Stomach smooth muscle (tissue), 2 donors: ENCODE measurements around the gene HDAC4.
A peak's percentile ranks its signal among the peaks of the same experiment; 100 is the strongest.

Experiments
- H3K27ac ChIP-seq: one replicate; pipeline ENCODE4 v1.7.0; 2013; ENCODE audit warnings: mild to moderate bottlenecking, low read length, inconsistent platforms
- H3K27me3 ChIP-seq, 2 donors: one replicate each; pipeline ENCODE4 v1.7.0; 2013; ENCODE audit warnings: low read length in 2 of 2; ENCODE audit not compliant: insufficient read depth in 2 of 2, control insufficient read depth in 1 of 2
- H3K36me3 ChIP-seq, 2 donors: one replicate each; pipeline ENCODE4 v1.7.0; 2013; ENCODE audit warnings: low read length in 2 of 2; ENCODE audit not compliant: control insufficient read depth in 2 of 2, insufficient read depth in 2 of 2
- H3K4me1 ChIP-seq: one replicate; pipeline ENCODE4 v1.7.0; 2013; ENCODE audit warnings: low read length; ENCODE audit not compliant: control insufficient read depth, insufficient read depth
- H3K4me3 ChIP-seq, 2 donors: one replicate each; pipeline ENCODE4 v1.7.0; 2013; ENCODE audit warnings: low read length in 2 of 2
- H3K9ac ChIP-seq, 2 donors: one replicate each; pipeline ENCODE4 v1.7.0; 2013; ENCODE audit warnings: low read length in 2 of 2, mild to moderate bottlenecking in 1 of 2
- H3K9me3 ChIP-seq, 2 donors: one replicate each; pipeline ENCODE4 v1.7.0; 2013; ENCODE audit warnings: low read length in 2 of 2; ENCODE audit not compliant: control insufficient read depth in 2 of 2
- donor health status: healthy.
- donor health status: Pancreatic carcinoma.

The HDAC4 gene

DNA sequence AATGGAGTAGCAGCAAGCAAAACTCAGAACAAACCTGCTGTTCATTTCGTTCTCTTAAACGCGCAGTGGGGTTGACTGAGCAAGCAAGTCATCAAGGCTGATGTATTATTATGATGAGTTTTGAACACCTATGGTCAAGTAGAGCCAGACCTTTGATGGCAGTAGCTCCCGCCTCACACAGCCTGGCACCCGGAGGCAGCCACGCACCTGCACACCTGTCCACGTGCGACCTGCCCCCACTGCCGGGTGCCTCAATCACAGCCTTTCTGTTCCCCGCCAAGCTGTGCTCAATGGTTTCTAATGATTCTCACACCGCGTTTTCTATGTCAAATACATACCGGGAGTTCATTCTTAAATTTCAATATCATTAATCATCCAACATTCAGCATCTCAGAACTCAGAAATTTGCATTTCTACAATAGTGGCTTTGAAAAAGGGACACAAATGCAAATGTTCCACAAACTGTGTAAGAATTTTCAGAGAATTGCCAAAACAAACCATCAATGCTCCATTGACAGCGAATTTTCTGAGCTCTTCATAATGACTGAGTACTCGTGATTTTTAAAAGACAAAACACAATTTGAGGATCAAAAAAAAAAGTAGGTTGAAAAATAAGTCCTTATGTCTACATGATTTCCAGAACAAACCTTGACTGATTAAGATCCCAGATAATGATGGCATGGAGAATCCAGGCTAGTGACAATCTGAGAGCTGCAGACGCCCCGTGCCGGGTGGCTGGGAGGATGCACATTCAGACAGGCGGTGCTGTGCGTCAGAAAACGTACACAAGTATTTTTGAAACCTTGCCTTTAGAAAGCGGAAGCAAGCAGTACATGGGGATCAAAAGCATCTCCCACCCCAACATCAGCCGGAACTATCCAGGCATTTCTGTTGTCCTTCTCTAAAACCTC, 56.6 kb downstream of the HDAC4 start:
- Histone ChIP-seq H3K27ac (no peak overlapping the region), H3K4me1 (peaks cover 41% of the 10 kb centered on the region), H3K4me3 (no peak overlapping the region)

DNA sequence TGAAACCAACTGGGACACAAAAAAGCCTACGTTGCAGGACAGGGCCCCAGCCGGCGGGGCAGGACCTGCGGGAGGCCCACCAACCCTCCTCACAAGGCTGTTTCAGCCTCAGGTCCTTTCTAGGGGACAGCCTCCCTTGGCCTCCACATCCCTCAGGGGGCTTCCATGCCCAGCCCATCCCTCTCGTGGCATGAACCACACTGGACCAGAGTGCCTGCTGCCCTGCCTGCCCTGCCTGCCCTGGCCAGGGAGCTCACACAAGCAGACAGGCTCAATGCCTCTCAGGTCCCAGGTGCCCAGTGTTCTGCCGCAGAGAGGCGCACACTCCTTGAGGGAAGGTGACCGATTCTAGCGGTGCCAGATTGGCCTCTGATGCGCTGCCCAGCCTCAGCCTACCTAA, 57.4 kb downstream of the HDAC4 start:
- Histone ChIP-seq H3K36me3 (no peaks in the 10 kb centered on the region), H3K27me3 (no peaks in the 10 kb centered on the region), H3K4me3 (no peak overlapping the region), H3K9ac (no peak overlapping the region), H3K4me1 (peaks cover 34% of the 10 kb centered on the region), H3K27ac (peak overlapping the region; percentile 49), H3K9me3 (no peaks in the 10 kb centered on the region)

More for the DNA sequence above, 56.6 kb downstream of the HDAC4 start:
- H3K27me3 ChIP-seq = no peaks in the 10 kb centered on the region
- H3K9me3 ChIP-seq = no peaks in the 10 kb centered on the region
- H3K9ac ChIP-seq = no peak overlapping the region
- no peaks in the 10 kb centered on the region for H3K36me3 ChIP-seq

DNA sequence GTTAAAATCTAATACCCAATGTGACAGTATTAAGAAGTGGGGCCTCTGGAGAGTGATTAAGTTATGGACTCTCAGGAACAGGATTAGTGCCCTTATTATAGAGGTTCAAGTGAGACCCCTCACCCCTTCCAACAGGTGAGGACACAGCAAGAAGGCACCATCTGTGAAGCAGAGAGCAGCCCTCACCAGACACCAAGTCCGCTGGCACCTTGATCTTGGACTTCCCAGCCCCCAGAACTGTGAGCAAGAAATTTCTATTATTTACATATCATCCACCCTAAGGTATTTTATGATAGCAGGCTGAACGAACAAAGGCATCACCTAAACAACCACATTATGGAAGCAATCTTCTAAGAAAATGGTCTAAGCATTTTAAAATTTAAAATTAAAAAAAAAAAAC, 59.0 kb downstream of the HDAC4 start:
- H3K36me3 ChIP-seq = no peaks in the 10 kb centered on the region
- no peaks in the 10 kb centered on the region for H3K27me3 ChIP-seq
- H3K9me3 ChIP-seq = no peaks in the 10 kb centered on the region
- H3K9ac ChIP-seq = no peak overlapping the region
- H3K27ac ChIP-seq = peak overlapping the region; percentile 46
- H3K4me1 ChIP-seq = peaks cover 35% of the 10 kb centered on the region
- no peak overlapping the region for H3K4me3 ChIP-seq

DNA sequence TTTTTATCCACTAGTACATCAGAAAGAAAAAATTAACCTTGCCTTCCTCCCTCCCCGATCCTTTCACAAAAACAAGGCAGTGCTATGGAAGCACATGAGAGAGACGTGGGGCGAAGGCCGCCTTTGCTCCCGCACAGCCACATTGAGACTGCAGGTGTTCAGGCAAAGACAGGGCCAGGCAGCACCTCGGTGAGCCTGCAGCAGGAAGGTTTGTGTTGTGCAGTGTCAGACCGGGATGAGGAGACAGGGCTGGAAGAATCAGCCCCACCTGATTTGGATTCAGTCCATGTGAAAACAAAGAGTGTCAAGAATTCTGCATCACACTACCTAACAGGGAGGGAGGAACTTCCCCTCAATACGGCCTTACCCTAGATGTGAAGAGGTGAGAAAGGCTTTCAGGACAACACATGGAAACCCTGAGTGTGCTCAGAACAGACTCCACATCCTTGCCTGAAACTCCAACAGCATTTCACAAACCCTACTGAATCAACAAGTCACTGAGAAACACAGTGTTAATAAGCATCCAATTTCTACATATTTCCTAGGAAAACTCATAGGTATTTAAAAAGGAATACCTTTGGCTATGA, 59.6 kb downstream of the HDAC4 start:
- Histone ChIP-seq H3K27ac (peak overlapping the region; percentile 46), H3K9me3 (no peaks in the 10 kb centered on the region), H3K27me3 (no peaks in the 10 kb centered on the region), H3K4me3 (no peak overlapping the region), H3K9ac (no peak overlapping the region), H3K4me1 (peaks cover 33% of the 10 kb centered on the region), H3K36me3 (no peaks in the 10 kb centered on the region)

DNA sequence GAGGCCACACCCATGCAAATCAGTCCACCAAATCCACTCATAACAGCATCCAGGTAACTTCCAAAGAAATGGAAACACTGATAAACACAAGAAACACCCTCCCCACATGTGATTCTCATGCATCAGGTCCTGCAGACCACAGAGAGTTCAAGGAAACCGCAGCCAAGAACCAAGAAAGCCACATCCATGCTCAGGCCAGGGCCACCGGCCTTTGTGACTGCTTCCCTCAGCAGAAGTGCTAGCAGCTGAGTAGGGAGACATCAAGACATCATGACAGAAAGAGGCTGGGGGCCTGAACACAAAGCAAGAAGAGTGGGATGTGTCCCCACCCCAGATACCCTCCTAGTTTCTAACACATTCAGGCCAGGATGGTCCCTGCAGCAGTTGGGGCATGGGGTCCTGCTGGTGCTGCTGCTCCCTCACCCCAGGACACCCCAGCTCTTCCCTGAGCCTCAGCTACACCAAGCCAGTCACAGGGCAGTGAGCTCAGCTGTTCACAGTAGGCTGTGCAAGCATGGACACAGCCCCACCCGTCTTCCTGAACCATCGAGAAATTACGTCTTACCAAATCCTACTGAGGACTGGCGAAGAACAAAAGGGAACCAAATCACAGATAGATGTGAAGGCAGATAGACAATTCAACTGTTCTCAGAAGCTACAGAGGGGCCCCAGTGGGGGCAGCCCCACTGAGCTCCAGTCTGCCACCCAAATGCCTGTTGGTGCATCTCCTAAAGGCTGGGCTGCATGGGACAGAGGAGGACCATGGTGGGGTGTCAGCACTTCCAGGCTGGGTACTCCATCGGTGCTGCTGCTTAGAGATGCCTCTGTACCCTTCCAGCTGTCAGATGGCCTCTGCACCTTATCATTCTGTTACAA, 60.9 kb downstream of the HDAC4 start:
- Histone ChIP-seq H3K9me3 (no peaks in the 10 kb centered on the region), H3K4me1 (peaks cover 32% of the 10 kb centered on the region), H3K27me3 (no peaks in the 10 kb centered on the region), H3K36me3 (no peaks in the 10 kb centered on the region), H3K9ac (no peak overlapping the region), H3K27ac (peak overlapping the region; percentile 46), H3K4me3 (no peak overlapping the region)

DNA sequence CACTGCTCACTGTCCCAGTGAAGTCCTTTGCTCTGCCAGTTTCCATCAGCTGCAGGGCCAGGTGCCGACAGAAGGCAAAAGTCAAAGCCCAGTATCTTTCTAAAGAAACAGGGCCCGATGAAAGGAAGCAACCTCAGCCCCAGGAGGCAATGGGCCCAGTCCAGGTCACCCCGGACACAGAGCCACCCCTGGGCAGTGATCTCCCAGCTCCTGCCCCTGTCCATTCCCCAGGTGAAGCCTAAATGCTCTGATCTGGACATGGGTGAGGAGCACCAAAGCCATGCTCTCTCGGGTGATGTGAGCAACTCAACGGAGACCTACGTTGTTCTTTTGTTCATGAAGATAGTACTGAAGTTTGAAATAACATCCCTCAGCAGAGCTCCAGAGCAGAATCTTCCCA, 61.6 kb downstream of the HDAC4 start:
- H3K27ac ChIP-seq = peak overlapping the region; percentile 31
- H3K4me3 ChIP-seq = no peak overlapping the region
- H3K36me3 ChIP-seq = no peaks in the 10 kb centered on the region
- H3K4me1 ChIP-seq = peaks cover 26% of the 10 kb centered on the region
- H3K9me3 ChIP-seq = no peaks in the 10 kb centered on the region
- no peaks in the 10 kb centered on the region for H3K27me3 ChIP-seq
- H3K9ac ChIP-seq = no peak overlapping the region

DNA sequence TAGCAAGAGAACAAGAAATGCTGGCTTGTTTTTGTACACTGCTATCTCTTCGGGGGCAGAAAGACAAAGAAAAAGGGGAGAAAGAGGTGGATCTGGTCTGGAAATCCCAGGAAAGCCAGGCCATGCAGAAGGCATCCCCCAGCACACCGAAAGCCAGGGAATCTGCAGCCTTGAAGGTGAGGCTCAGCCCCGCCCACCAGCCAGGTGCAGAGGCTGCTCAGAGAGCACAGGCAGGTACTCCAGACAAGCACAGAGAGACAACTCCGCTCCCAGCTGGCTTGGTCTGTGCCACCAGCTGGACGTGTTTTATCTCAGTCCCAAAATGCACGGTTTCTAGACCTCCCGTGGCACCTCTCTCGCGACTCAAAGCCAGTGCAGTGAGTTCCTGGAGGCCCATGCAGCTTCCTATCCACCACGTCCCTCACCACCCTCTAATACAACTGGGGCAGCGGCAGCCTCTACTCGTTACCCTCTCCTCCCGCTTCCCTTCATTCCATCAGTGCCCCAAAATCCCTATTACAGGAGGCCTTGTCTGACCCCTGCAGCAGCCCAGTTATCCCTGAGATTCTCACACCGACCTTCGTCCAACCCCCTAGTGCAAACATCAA, 62.8 kb downstream of the HDAC4 start:
- no peaks in the 10 kb centered on the region for H3K9me3 ChIP-seq
- H3K9ac ChIP-seq = no peak overlapping the region
- peaks cover 26% of the 10 kb centered on the region for H3K4me1 ChIP-seq
- H3K4me3 ChIP-seq = peak overlapping the region in 1 of 2 donors; percentile 35
- peak overlapping the region; percentile 74 for H3K27ac ChIP-seq
- no peaks in the 10 kb centered on the region for H3K27me3 ChIP-seq
- H3K36me3 ChIP-seq = no peaks in the 10 kb centered on the region

DNA sequence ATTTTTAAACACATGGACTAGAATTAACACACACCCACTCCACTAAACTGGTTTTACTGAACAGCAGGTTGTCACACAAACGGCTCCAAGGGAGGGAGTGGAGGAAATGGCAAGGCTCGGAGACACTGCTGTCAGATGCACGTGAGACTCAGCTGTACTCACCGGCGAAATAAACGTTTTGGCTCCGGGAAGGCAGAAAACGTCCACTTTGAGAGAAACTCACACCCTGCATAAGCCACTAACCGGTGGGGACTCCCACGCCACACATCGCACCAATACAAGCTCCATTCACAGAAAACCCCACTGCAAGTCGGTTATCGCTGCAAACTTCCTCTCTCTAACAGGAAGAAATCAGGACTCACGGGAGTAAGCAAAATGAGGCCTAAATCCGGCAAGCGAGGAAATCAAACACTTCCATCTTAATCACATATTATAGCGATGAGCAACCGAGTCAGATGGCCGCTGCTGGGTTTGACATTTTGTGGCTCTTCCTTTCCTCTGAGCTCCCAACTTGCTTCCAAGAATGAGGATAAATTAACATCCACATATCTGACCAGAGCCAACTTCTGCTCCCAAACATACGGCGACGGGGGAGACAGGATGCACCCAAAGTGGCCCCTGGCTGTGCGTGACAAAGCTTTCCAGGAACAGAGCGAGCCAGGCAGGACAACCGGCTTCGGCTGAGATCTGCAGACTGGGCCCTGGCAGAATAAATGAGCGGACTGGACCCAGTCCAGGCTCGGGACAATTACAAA, 63.5 kb downstream of the HDAC4 start:
- Histone ChIP-seq H3K27ac (peak overlapping the region; percentile 74), H3K27me3 (no peaks in the 10 kb centered on the region), H3K4me3 (peak overlapping the region in 1 of 2 donors; percentile 35), H3K4me1 (peaks cover 26% of the 10 kb centered on the region), H3K9ac (no peak overlapping the region), H3K9me3 (no peaks in the 10 kb centered on the region), H3K36me3 (no peaks in the 10 kb centered on the region)

DNA sequence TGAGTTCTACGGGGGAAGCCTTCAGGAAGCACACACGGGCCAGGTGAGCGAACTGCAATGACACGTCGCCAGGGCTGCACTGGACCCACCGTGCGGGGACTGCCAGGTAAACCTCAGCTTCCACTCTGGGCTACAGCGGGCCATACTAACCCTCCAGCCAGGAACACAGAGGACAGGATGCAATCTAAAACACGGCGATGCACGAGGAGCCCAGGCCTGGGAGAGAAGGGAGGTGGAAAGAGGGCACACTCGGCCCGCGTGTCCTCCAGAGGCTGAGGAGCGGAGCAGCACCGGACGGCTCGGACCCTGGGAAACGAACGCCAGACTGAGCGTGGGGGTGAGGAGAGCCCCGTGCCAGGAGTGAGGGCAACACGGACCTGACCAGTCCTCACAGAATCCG, 69.3 kb downstream of the HDAC4 start:
- H3K27ac ChIP-seq = peak overlapping the region; percentile 99
- H3K4me1 ChIP-seq = peaks cover 55% of the 10 kb centered on the region
- peak overlapping the region; percentile 47 to 48 for H3K4me3 ChIP-seq

DNA sequence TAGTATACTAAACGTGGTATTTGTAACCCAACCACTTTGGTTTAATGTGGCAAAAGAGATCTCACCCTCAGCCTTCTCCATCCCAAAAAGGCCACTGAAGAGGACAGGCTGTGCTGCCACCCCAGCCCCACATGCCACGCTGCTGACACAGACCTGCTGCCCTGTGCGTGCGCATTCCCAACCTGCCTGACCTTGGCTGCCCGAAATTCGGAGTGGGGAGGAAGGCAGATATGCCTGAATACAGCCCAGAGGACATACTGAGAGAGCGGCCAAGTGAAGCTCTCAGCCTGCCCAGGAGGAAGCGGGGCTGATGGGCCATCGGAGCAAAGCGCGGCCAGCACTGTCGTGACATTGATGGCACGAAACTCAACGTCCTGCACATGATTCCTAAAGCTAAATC, 70.0 kb downstream of the HDAC4 start:
- H3K27me3 ChIP-seq = no peaks in the 10 kb centered on the region
- peak overlapping the region in 1 of 2 donors; percentile 49 for H3K4me3 ChIP-seq
- H3K9me3 ChIP-seq = no peaks in the 10 kb centered on the region
- peak overlapping the region in 1 of 2 donors; percentile 66 for H3K9ac ChIP-seq
- peaks cover 56% of the 10 kb centered on the region for H3K4me1 ChIP-seq
- no peaks in the 10 kb centered on the region for H3K36me3 ChIP-seq
- peak overlapping the region; percentile 99 for H3K27ac ChIP-seq

More for the DNA sequence above, 69.3 kb downstream of the HDAC4 start:
- H3K9me3 ChIP-seq = no peaks in the 10 kb centered on the region
- no peaks in the 10 kb centered on the region for H3K27me3 ChIP-seq
- no peaks in the 10 kb centered on the region for H3K36me3 ChIP-seq
- peak overlapping the region; percentile 8 to 21 for H3K9ac ChIP-seq
